ENCODE measurements around the gene PRRT1.
"Not testable (repeated sequence)": the region's sequence is repeated elsewhere in the genome, so short reads cannot be mapped to it uniquely, and the experiment has no call there.

Gene PRRT1

DNA sequence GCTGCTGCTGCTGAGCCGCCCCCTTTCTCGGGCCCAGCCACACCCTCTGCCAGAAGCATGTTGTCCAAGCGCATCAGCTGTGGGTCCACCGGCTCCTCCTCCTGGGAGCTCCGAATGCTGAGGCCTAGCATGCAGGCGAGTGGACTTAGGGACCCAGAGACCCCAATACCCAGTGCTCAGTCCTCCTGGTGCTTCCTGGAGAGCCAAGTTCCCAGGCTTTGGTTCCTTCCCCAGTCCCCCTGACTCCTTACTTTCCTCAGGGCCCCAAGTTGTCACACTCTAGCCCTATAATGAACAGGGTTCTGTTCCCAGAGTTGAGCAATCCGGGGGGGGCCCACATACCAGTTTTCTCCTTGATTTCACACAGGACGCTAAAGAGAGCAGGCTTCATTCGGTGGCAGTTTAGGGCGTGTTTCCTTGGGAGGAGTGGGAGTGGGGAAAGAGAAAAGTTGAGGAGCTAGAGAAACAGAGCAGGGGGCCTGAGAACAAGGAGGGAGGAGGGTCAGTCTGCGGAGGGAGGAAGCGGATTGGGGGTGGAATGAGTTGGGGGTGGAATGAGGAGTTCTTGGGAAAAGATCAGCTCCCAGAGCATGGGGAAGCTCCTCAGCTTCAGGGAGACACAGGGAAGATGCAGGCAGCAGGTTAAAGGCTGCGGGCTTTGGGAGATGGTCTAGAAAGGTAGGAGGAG lies 36.8 kb upstream of the PRRT1 start:
- no peak for DNase-seq (ENCODE audit: low read depth in 2 of 2)

DNA sequence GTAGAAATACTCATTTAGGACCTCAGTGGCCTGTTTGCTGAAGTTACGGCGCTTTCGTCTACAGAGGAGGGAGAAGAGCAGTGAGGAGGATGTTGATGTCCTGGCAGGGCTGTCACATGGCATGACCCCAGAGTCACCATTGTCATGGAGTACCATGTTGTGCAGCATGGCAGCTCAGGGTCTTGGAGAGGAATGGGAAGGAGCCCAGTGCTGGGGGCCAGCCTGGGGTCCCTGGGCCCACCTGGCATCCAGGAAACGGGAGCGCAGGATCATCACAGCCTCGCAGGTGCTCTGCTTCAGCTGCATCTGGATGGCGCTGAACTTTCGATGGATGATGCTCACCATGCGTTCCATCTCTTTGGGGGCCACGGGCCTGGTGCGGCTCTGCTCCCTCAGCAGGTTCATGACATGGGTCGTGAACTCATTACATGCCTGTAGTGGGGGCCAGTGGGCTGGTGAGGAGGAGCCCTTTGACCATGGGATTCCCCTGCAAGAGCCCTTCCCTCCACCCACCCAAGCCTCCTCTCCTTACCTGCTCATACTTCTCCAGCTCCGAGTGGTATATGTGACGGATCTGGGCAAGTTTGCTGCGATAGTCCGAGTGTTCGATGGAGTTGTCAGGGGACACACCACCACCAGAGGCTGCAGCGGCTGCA lies 36.1 kb upstream of the PRRT1 start:
- DNase-seq (ENCODE audit: low read depth in 2 of 2), result not testable (repeated sequence)

DNA sequence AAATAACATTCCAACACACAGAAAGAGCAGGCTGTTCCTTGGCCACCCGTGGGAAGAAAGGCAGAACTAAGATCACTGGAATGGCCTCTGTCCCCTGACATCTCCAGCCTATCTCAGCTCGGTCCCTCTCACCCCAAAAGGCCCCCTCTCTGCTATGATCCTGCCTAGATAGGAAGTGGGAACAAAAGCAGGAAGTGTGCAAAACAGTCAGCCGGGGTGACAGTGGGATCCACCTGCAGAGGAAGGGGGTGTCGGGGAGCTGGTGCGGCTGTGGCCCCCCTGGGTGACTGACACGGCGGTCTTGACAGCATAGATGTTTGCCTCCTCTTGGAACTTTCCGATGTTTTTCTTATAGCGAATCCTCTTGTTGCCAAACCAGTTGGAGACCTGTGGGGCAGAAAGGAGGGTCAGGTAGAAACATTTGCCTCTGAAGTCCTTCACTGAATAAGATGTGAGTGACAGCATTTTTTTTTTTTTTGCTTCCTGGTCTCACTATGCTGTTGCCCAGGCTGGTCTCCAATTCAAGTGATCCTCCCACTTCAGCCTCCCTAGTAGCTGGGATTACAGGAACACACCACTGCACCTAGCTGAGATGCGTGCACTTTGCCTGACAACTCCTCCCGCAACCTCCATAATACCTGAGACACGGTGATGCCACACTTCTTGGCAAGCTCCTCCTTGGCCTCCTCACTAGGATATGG lies 35.4 kb upstream of the PRRT1 start:
- DNase-seq (ENCODE audit: low read depth in 2 of 2), result no peak

DNA sequence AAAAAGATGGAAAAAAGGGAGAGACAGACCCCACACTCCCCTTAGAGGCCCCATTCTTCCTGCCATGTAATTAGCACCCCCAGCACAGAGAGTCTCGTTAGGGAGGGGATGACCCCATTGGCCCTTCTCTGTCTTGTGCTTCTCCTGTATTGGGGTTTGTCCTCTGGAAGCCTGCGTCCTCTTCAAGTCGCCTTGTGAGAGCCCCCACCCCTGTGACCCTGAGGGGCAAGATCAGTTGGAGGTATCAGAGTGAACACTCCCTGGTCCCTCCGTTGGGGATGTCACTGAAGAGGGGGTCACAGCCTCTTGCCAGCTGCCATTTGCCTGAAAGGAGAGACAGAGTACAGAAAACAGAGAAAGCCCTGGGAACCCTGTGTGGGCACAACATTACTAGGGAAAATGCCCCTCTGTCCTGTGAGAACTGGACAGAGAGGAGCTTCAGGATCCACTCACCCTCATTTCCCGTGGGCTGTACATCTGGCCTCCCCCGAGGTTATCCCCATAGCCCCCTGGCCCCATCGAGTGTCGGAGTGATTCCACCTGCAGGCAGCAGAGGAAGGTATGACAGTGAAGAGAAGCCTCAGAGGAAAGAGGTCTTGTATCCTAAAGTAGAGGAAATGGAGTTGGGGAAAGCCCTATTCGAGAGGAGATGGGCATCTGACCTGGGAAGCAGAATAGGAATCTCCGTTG lies 34.6 kb upstream of the PRRT1 start:
- DNase-seq (ENCODE audit: low read depth in 2 of 2), result not testable (repeated sequence)

- DNase-seq (ENCODE audit: low read depth in 2 of 2), result not testable (repeated sequence)
Measured at GRCh38 chr6:32185681-32186131, 34.0 kb upstream of the PRRT1 start.

GRCh38 chr6:32184084-32184640 lies 32.4 kb upstream of the PRRT1 start, which contains the start of gene AGER:
TSS of gene AGER (minus strand) at chr6:32184253. CDS start at chr6:32184222, 31 bp downstream.
- DNase-seq (ENCODE audit: low read depth in 2 of 2), result no peak

- no peak for DNase-seq (ENCODE audit: low read depth in 2 of 2)
Measured at GRCh38 chr6:32183483-32184083, 31.8 kb upstream of the PRRT1 start.

GRCh38 chr6:32183030-32183429 lies 31.3 kb upstream of the PRRT1 start:
- no peak for DNase-seq (ENCODE audit: low read depth in 2 of 2)

- DNase-seq (ENCODE audit: low read depth in 2 of 2), result no peak
Measured at GRCh38 chr6:32182555-32182981, 30.8 kb upstream of the PRRT1 start.

GRCh38 chr6:32181915-32182529 lies 30.3 kb upstream of the PRRT1 start:
- no peak for DNase-seq (ENCODE audit: low read depth in 2 of 2)

GRCh38 chr6:32181148-32181702 lies 29.5 kb upstream of the PRRT1 start:
- DNase-seq (ENCODE audit: low read depth in 2 of 2), result no peak

GRCh38 chr6:32179766-32180405 lies 28.1 kb upstream of the PRRT1 start:
- no peak for DNase-seq (ENCODE audit: low read depth in 2 of 2)

GRCh38 chr6:32178547-32179440 lies 27.1 kb upstream of the PRRT1 start:
- DNase-seq (ENCODE audit: low read depth in 2 of 2), result no peak

DNA sequence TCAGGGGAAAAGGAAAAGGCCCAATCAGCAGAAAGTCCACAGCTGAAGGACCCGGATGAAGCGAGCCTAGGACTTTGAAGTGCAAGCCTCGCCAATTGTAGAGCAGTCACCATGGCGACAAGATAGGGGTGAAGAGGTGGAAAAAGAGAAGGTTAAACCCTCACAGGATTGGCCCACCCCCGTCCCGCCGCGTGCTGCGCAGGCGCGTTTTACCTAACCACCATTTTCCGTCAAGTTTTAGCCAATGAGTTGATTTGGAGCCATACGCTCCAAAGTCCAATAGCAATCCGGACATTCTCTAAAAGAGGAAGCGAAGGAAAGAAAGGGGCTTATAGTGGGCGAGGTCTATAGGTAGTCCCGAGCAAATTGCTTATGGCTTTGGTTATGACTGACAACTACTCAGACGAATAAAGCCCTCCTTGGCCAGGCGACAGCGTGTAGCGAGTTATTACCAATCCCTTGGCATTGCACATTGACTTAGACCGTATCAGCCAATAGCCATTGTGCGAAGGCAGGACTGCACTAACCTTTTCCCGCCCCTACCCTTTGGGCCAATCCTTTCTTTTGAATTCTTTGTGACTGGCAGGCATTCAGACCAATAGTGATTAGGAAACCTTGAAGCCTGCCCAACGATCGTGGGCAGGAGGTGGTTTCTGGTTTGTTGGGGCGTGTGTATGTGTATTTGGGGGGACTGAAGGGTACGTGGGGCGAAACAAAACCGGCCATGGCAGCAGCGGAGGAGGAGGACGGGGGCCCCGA lies 26.2 kb upstream of the PRRT1 start, which contains the start of gene RNF5:
RNF5 (plus strand) TSS at position 618 of the 759 bp plus-strand sequence; CDS start at position 725, 107 bp downstream.
- DNase-seq (ENCODE audit: low read depth in 2 of 2), result peak; percentile 78 to 91

DNA sequence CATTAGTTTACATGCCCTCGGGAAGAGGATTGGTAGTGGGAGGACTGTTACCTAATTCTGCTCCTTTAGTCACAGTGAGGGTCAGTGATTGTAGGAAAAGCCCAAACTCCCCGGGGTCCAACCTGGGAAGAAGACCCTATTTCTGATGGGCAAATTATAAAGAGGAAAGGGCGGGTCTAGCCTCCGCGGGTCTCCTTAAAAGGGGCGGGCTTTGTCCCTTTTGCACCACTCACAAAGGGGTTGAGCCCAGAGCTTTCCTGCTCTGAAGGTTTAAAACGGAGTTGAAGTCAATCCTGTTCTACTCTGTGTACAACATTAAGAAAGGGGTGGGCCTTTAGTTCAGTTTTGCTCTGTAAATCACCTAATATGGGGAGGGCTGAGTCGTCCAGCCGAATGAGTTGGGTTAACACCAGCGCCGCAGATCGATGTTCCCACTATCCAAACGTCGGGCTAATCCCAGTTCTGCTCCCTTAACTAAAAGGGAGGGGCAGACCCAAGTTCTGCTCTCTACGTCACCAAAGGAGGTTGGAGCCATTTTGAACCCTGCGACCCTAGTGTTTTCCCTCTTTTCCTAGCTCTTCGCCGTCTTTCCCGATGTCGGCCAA lies 25.5 kb upstream of the PRRT1 start:
- no peak for DNase-seq (ENCODE audit: low read depth in 2 of 2)

DNA sequence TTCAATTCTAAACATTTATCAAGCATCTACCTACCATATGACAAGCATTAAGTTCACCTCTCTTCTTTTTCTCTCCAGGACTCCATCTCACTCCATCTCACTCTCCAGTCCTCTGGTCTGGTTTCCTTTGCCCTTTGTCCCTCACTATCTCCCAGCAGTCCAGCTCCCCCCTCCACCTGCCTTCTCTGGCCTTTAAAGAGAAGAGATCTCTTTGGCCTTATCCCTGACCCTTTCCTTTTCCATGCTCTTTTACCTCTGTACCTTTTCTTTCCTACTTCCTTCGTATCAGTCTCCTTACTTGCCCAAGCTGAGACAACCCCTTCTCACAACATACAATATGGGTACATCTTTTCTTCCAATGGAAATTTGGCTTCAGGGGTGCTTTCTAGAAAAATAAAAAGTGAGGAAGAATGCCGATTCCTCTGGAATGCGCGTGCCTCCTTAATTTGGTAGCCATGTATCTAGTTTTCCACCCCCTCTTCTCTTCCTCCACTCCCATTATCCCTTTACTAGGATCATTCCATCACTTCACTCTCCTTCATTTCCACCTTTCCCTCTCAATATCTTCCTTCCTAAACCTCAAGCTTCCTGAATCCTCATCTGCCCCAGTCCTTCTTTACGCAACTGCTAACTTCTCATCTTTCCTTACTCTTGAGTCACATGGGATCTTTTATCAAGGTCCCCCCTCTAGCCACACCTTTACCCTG lies 24.9 kb upstream of the PRRT1 start:
- no peak for DNase-seq (ENCODE audit: low read depth in 2 of 2)

Measured in stimulated activated CD8-positive, alpha-beta memory T cell treated with anti-CD3 and anti-CD28 coated beads, Interleukin-15, amount 100 ng/mL, for 4 hours (primary cell).